Measurements from ENCODE around the gene PCMTD2.

- TF ChIP-seq EZH2 (IDR thresholded peaks at IDR 0.05) (no peak), POLR2AphosphoS5 (IDR thresholded peaks at IDR 0.05; ENCODE audit: borderline replicate concordance, low read depth, low read length) (no peak)
Observed at GRCh38 chr20:64256282-64256935, 861 bp downstream of the PCMTD2 start.

Data from SK-N-MC (cell line).